ENCODE data around the gene SCN8A. TPM values are rescaled to one million over a fixed set of nuclear protein-coding genes. Genes with fewer than 3 reads are reported as not detected.
"Not testable (repeated sequence)": the region's sequence is repeated elsewhere in the genome, so short reads cannot be mapped to it uniquely, and the experiment has no call there.

Gene SCN8A
- total RNA-seq, 1 experiment from 2014 or later = 4.3 TPM

GRCh38 chr12:51785906-51786305 lies 194.9 kb downstream of the SCN8A start:
- DNase-seq (ENCODE audit: low read depth in 1 of 2, low spot score in 2 of 2) = no peak
- no peaks in the 10 kb centered on the region for H3K36me3 ChIP-seq
- H3K4me3 ChIP-seq = no peak overlapping the region
- H3K27ac ChIP-seq = no peak overlapping the region
- H3K27me3 ChIP-seq (replicated peaks) = no peaks in the 10 kb centered on the region
- H3K9me3 ChIP-seq (replicated peaks) = no peaks in the 10 kb centered on the region
- H3K4me1 ChIP-seq (replicated peaks) = peaks cover 10% of the 10 kb centered on the region

- H3K4me3 ChIP-seq = no peak overlapping the region
- no peaks in the 10 kb centered on the region for H3K9me3 ChIP-seq (replicated peaks)
- H3K27me3 ChIP-seq (replicated peaks) = no peaks in the 10 kb centered on the region
- DNase-seq (ENCODE audit: low read depth in 1 of 2, low spot score in 2 of 2) = peak; percentile 41 to 63
- H3K36me3 ChIP-seq = no peaks in the 10 kb centered on the region
- H3K27ac ChIP-seq = no peak overlapping the region
- peaks cover 10% of the 10 kb centered on the region for H3K4me1 ChIP-seq (replicated peaks)
Observed at GRCh38 chr12:51788876-51789275, 197.8 kb downstream of the SCN8A start.

DNA sequence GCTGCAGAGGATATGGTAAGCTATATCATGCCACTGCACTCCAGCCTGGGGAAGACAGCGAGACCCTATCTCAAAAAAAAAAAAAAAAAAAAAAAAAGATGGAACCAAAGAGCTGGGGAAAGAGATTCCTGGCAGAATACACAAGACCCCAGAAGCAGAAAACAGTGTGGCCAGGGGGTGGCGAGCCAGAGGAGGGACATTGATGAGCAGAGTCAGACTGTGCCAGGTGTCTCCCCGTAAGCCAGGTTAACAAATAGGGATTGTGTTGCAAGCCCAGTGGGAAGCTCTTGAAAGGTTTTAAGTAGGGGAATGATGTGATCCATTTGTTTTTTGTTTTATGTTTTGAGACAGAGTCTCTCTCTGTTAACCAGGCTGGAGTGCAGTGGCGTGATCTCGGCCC lies 201.4 kb downstream of the SCN8A start:
- Histone ChIP-seq H3K4me1 (replicated peaks) (peaks cover 10% of the 10 kb centered on the region), H3K27me3 (replicated peaks) (no peaks in the 10 kb centered on the region), H3K36me3 (peaks cover 5% of the 10 kb centered on the region; the same call in 1 of the 2 replicates), H3K4me3 (no peak overlapping the region), H3K27ac (no peak overlapping the region), H3K9me3 (replicated peaks) (no peaks in the 10 kb centered on the region)
- no peak for DNase-seq (ENCODE audit: low read depth in 1 of 2, low spot score in 2 of 2)

DNA sequence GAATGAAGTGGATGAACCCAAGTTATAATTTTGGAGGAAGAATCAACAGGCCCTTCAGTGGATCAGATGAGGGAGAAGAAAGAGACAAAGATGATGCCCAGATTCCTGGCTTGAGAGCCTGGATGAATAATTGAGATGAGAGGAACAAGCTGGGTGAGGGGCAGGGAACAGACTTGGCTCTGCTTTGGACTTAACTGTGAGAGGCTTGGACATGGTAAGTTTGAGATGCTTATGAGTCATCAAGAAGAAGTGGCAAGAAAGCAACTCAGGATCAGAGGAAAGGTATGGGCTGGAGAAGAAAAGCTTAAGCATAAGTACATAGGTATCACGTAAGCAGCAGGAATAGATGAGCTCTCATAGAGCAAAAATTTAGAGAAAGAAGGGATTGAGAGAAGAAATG lies 202.2 kb downstream of the SCN8A start:
- no peak overlapping the region for H3K4me3 ChIP-seq
- H3K9me3 ChIP-seq (replicated peaks) = no peaks in the 10 kb centered on the region
- H3K27me3 ChIP-seq (replicated peaks) = no peaks in the 10 kb centered on the region
- no peak overlapping the region for H3K27ac ChIP-seq
- H3K36me3 ChIP-seq = peaks cover 5% of the 10 kb centered on the region; the same call in 1 of the 2 replicates
- H3K4me1 ChIP-seq (replicated peaks) = peaks cover 10% of the 10 kb centered on the region
- DNase-seq (ENCODE audit: low read depth in 1 of 2, low spot score in 2 of 2) = no peak

GRCh38 chr12:51797301-51797700 lies 206.3 kb downstream of the SCN8A start:
- H3K27ac ChIP-seq = no peak overlapping the region
- H3K27me3 ChIP-seq (replicated peaks) = no peaks in the 10 kb centered on the region
- peaks cover 5% of the 10 kb centered on the region; the same call in 1 of the 2 replicates for H3K36me3 ChIP-seq
- no peak for DNase-seq (ENCODE audit: low read depth in 1 of 2, low spot score in 2 of 2)
- H3K4me3 ChIP-seq = no peak overlapping the region
- no peaks in the 10 kb centered on the region for H3K9me3 ChIP-seq (replicated peaks)
- no peaks in the 10 kb centered on the region for H3K4me1 ChIP-seq (replicated peaks)

- not testable (repeated sequence) for H3K9me3 ChIP-seq (replicated peaks); H3K4me3 ChIP-seq; H3K36me3 ChIP-seq; DNase-seq (ENCODE audit: low read depth in 1 of 2, low spot score in 2 of 2); H3K27ac ChIP-seq; H3K4me1 ChIP-seq (replicated peaks); H3K27me3 ChIP-seq (replicated peaks)
Observed at GRCh38 chr12:51798051-51798450, 207.0 kb downstream of the SCN8A start.

DNA sequence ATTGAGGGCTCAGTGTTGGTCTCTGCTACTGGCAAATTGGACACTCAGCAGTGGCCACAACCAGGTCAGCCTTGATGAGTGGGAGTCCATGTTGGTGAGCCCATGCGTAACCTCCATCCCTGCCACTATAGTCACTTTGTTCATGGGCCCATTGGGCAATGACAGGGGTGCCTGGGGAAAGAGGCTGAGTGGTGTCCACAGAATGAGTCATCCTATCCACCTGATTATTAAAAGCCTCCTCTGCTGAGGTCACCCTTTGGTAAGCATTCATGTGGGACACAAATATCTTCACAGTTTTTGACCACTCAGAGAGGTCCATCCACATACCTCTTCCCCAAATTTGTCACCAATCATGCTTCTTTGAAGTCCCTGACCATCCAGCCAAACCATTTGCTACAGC lies 207.5 kb downstream of the SCN8A start:
- no peak overlapping the region for H3K4me3 ChIP-seq
- no peaks in the 10 kb centered on the region for H3K4me1 ChIP-seq (replicated peaks)
- peaks cover 5% of the 10 kb centered on the region; the same call in 1 of the 2 replicates for H3K36me3 ChIP-seq
- no peaks in the 10 kb centered on the region for H3K27me3 ChIP-seq (replicated peaks)
- no peak for DNase-seq (ENCODE audit: low read depth in 1 of 2, low spot score in 2 of 2)
- H3K9me3 ChIP-seq (replicated peaks) = no peaks in the 10 kb centered on the region
- H3K27ac ChIP-seq = no peak overlapping the region

GRCh38 chr12:51801027-51801426 lies 210.0 kb downstream of the SCN8A start:
- no peaks in the 10 kb centered on the region for H3K4me1 ChIP-seq (replicated peaks)
- H3K36me3 ChIP-seq = no peaks in the 10 kb centered on the region
- H3K27me3 ChIP-seq (replicated peaks) = no peaks in the 10 kb centered on the region
- no peak for DNase-seq (ENCODE audit: low read depth in 1 of 2, low spot score in 2 of 2)
- H3K4me3 ChIP-seq = no peak overlapping the region
- H3K9me3 ChIP-seq (replicated peaks) = no peaks in the 10 kb centered on the region
- no peak overlapping the region for H3K27ac ChIP-seq

GRCh38 chr12:51806896-51807295 lies 215.9 kb downstream of the SCN8A start:
- H3K36me3 ChIP-seq = no peaks in the 10 kb centered on the region
- no peak for DNase-seq (ENCODE audit: low read depth in 1 of 2, low spot score in 2 of 2)
- no peaks in the 10 kb centered on the region for H3K4me1 ChIP-seq (replicated peaks)

DNA sequence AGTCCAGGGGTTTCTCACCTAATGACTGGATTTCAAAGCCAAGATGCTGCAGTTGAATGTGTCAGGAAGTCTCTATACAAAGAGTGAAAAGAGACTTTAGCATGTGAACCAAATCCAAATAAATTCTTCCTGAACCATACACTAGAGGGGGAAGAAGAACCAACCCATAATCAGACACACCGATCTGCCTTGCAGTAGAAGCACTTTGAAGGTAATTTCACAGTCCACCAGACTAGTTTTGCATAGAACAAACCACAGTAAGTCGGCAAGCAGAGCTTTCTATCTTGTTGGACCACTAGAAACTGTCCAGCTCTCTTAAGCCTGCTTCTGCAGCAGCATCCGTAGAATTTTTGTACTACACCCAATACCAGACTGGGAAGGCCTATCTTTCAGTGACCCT lies 218.2 kb downstream of the SCN8A start:
- Histone ChIP-seq H3K4me3 (no peak overlapping the region), H3K27me3 (replicated peaks) (peaks cover 3% of the 10 kb centered on the region; the same call in 1 of the 2 replicates), H3K4me1 (replicated peaks) (peaks cover 5% of the 10 kb centered on the region), H3K36me3 (no peaks in the 10 kb centered on the region), H3K9me3 (replicated peaks) (0 out of 2 replicates have a peak, but pooled peaks cover 3% of the 10 kb centered on the region), H3K27ac (no peak overlapping the region)
- no peak for DNase-seq (ENCODE audit: low read depth in 1 of 2, low spot score in 2 of 2)

More at GRCh38 chr12:51806896-51807295, 215.9 kb downstream of the SCN8A start:
- no peak overlapping the region for H3K4me3 ChIP-seq
- no peak overlapping the region for H3K27ac ChIP-seq
- H3K27me3 ChIP-seq (replicated peaks) = no peaks in the 10 kb centered on the region
- no peaks in the 10 kb centered on the region for H3K9me3 ChIP-seq (replicated peaks)

GRCh38 chr12:51811203-51812202 lies 220.5 kb downstream of the SCN8A start:
- Histone ChIP-seq H3K9me3 (replicated peaks) (0 out of 2 replicates have a peak, but pooled peaks cover 3% of the 10 kb centered on the region), H3K4me3 (no peak overlapping the region), H3K27me3 (replicated peaks) (peaks cover 3% of the 10 kb centered on the region; the same call in 1 of the 2 replicates), H3K4me1 (replicated peaks) (peaks cover 12% of the 10 kb centered on the region), H3K27ac (no peak overlapping the region), H3K36me3 (no peaks in the 10 kb centered on the region)
- no peak for DNase-seq (ENCODE audit: low read depth in 1 of 2, low spot score in 2 of 2)

DNA sequence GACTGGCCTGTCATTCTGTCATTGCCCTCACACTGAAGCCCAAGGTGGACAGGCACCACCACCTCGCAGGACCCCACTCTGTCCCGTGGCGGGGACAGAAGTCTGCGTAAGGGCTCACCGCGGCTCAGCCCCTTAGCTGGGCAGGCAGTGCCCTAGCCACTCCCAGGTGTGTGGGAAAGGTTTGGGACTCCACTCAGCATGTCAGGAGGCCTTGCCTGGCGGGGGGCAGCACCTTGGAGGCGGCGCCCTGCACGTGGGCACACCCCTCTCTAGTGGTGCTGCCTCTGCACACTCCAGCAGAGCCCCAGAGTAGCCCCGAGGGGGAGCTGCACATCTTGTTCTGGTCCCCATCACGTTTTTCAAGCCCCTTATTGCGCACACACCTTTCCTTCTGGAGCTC lies 221.8 kb downstream of the SCN8A start:
- Histone ChIP-seq H3K27me3 (replicated peaks) (peaks cover 3% of the 10 kb centered on the region; the same call in 1 of the 2 replicates), H3K4me3 (no peak overlapping the region), H3K36me3 (no peaks in the 10 kb centered on the region), H3K27ac (no peak overlapping the region), H3K9me3 (replicated peaks) (0 out of 2 replicates have a peak, but pooled peaks cover 3% of the 10 kb centered on the region), H3K4me1 (replicated peaks) (peaks cover 12% of the 10 kb centered on the region)
- no peak for DNase-seq (ENCODE audit: low read depth in 1 of 2, low spot score in 2 of 2)

DNA sequence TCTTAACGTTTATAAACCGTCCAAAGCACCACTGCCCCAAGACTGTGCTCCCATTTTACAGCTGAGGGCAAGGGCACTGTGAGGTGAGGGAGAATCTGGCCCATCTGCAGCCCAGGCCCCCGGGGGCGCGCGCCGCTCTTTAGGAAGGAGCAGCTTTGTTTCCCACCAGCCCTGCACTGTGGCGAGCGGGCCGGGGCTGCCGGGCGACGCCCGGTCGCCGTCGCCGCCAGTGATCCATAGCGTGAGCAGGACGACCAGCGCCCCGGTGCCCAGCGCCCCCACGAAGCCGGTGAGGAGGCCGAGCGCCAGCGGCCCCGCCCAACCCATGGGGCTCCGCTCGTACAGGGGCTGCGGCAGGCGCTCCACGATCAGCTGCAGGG lies 222.9 kb downstream of the SCN8A start:
- Histone ChIP-seq H3K4me3 (peak overlapping the region; percentile 41), H3K4me1 (replicated peaks) (peaks cover 12% of the 10 kb centered on the region), H3K27ac (no peak overlapping the region), H3K27me3 (replicated peaks) (peaks cover 3% of the 10 kb centered on the region; the same call in 1 of the 2 replicates), H3K36me3 (no peaks in the 10 kb centered on the region), H3K9me3 (replicated peaks) (0 out of 2 replicates have a peak, but pooled peaks cover 3% of the 10 kb centered on the region)
- no peak for DNase-seq (ENCODE audit: low read depth in 1 of 2, low spot score in 2 of 2)
